ENCODE measurements around the gene TMPRSS2.

TMPRSS2 gene

DNA sequence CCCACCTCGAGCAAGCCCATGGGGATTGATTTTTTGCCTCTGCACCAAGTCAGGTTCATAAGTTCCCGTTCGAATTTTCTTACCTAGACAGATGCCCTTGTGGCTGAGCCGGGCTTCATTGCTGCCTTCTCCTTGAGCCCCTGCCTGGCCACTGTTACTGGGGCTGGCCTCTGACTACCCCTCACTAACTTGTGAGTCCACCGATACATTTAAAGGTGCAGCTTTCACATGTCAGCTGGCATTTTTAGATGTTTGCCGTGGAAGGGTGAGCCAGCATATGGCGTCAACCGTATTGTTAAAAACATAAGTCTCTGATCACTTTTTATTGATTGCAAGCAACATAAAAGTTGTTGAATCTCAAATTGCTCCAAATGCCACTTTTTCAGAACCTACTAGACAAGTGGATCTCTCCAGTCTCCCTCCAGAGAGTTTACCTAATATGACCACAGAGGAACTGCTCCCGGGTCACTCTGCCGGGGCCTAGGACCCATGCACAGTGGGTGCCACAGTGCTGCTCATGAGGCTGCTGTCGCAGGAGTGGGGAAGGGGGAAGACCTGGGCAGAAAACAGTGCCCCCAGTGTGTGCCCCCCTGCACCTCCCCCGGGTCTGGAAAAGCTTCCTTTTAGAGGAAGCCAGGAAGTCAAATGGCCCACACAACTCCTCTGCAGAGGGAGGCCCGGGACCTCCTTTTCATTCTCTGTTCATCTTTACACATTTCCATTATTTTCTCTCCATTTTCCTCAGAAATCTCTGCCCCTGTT lies 63.1 kb downstream of the TMPRSS2 start:
- FAIRE-seq (no peak), DNase-seq (ENCODE audit: insufficient read length, low spot score) (no peak)
- TF ChIP-seq, protein P1, sequence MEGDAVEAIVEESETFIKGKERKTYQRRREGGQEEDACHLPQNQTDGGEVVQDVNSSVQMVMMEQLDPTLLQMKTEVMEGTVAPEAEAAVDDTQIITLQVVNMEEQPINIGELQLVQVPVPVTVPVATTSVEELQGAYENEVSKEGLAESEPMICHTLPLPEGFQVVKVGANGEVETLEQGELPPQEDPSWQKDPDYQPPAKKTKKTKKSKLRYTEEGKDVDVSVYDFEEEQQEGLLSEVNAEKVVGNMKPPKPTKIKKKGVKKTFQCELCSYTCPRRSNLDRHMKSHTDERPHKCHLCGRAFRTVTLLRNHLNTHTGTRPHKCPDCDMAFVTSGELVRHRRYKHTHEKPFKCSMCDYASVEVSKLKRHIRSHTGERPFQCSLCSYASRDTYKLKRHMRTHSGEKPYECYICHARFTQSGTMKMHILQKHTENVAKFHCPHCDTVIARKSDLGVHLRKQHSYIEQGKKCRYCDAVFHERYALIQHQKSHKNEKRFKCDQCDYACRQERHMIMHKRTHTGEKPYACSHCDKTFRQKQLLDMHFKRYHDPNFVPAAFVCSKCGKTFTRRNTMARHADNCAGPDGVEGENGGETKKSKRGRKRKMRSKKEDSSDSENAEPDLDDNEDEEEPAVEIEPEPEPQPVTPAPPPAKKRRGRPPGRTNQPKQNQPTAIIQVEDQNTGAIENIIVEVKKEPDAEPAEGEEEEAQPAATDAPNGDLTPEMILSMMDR (IDR thresholded peaks at IDR 0.05; ENCODE audit: insufficient read depth, missing control alignments) = no peak

DNA sequence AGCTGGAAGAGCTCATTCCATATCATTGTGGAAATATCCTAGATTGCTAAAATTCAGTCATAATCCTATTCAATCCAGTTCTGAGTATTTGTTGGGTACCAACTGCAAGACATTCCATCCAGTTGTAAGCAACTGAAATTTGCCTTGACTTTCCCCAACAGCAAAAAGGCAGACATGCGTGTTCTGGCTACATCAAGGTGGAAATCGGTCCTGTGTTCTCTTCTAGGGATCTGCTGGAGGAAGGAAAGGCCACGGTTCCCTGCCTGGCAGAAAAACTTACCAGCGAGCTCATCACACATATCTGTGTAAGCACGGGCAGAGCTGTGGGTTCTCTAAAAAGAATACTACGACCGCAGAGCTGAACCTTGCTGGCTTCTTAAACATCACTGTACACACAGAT lies 64.4 kb downstream of the TMPRSS2 start:
- no peak for FAIRE-seq
- TF ChIP-seq, protein P1 (IDR thresholded peaks at IDR 0.05; ENCODE audit: insufficient read depth, missing control alignments) = no peak

DNA sequence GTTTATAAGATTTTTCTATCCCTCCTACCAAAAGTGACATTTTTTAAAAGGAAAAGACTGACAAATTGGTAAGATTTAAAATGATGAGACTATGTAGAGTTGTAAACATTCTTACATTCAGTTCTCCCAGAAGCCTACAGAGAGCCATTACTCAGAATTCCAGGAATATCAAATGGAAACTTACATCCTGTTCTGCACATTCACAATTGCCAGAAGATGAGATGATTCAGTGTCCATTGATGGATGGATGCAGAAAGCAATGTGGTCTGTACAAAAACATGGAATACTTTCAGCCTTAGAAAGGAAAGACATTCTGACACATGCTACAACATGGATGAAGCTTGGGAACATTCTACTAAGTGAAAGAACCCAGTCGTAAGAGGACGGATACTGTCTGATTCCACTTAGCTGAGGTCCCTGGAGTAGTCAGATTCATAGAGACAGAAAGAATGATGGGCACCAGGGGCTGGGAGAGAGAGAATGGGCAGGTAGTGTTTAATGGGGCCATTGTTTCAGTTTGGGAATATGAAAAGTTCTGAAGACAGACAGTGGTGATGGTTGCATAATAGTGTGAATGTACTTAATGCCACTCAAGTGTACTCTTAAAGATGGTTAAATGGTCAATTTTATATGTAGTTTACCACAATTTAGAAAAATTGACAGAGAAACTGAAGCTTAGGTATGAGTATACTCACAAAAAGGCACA lies 65.3 kb downstream of the TMPRSS2 start:
- DNase-seq (ENCODE audit: insufficient read length, low spot score) (no peak), FAIRE-seq (no peak)
- TF ChIP-seq, protein P1 (IDR thresholded peaks at IDR 0.05; ENCODE audit: insufficient read depth, missing control alignments) = no peak

More for the DNA sequence above, 64.4 kb downstream of the TMPRSS2 start:
- DNase-seq (ENCODE audit: insufficient read length, low spot score) = no peak

DNA sequence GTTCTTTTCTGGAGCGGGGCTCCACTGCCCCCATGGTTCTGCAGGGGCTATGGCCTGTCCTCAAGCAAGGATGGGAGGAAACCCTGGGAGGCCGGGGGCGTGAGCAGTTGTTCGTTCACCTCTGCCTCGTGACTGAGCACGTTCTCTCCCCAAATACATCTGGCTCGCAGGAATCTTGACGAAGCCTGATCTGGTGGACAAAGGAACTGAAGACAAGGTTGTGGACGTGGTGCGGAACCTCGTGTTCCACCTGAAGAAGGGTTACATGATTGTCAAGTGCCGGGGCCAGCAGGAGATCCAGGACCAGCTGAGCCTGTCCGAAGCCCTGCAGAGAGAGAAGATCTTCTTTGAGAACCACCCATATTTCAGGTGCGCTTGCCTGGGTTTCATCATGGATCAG lies 66.4 kb downstream of the TMPRSS2 start:
- TF ChIP-seq, protein P1 (IDR thresholded peaks at IDR 0.05; ENCODE audit: insufficient read depth, missing control alignments) = no peak
- no peak for DNase-seq (ENCODE audit: insufficient read length, low spot score)
- no peak for FAIRE-seq

DNA sequence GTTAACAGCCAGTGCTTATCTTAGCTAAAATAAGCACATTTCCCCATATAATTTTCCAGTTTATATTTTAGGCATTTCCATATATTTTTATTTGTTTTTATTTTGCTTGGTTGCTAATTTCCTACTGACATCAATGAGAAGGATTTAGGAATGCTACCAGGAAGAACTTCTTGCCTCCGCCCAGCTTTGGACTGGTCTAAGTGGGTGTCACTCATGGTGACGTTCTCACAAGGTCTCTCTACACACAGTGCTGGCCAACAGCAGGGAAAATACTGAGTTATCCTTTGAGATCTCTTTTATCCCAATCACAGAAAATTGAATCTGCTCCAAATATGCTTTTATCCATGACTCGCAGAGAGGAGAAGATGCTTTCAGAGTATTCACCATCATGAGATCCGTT lies 68.7 kb downstream of the TMPRSS2 start:
- no peak for FAIRE-seq
- DNase-seq (ENCODE audit: insufficient read length, low spot score) = no peak
- TF ChIP-seq, protein P1 (IDR thresholded peaks at IDR 0.05; ENCODE audit: insufficient read depth, missing control alignments) = no peak

- no peak for DNase-seq (ENCODE audit: insufficient read length, low spot score)
- TF ChIP-seq, protein P1 (IDR thresholded peaks at IDR 0.05; ENCODE audit: insufficient read depth, missing control alignments) = no peak
- no peak for FAIRE-seq
Measured at GRCh38 chr21:41438425-41439113, 69.4 kb downstream of the TMPRSS2 start.
